C4-2B (cell line): ENCODE data around the gene PRR12.

Source experiments
- ZFX ChIP-seq: fragments of 450-650 bp; IDR thresholded peaks from 2 replicates; pipeline ENCODE4 v1.6.1; 2017
- TF ChIP-seq, protein P1 (sequence below): fragments of 450-650 bp; conservative IDR thresholded peaks from 2 replicates; pipeline ENCODE4 v1.5.1; 2017; ENCODE audit warnings: mild to moderate bottlenecking

DNA sequence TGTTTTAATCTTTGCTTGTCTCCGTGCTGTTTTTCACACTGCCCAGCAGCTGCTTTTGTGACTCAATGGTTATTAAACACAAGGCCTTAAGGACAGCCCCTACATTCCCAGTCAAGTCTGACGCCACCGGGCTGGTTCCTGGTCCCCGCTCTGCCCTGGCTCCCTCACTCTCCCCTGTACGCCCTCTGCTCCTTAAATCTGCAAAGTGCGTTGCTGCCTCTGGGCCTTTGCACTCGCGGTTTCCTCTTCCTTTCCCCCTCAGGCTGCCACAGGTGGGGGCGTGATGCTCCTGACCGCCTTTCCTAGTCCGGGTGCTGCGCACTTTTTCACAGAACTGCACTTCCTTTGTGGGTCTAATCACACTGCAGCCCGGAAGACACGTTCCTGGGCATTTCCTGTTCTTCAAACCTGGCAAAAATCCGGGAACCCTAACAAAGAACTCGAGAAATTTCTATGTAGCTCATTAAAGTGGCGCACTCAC is 36.2 kb upstream of the PRR12 start:
- TF ChIP-seq, protein P1, sequence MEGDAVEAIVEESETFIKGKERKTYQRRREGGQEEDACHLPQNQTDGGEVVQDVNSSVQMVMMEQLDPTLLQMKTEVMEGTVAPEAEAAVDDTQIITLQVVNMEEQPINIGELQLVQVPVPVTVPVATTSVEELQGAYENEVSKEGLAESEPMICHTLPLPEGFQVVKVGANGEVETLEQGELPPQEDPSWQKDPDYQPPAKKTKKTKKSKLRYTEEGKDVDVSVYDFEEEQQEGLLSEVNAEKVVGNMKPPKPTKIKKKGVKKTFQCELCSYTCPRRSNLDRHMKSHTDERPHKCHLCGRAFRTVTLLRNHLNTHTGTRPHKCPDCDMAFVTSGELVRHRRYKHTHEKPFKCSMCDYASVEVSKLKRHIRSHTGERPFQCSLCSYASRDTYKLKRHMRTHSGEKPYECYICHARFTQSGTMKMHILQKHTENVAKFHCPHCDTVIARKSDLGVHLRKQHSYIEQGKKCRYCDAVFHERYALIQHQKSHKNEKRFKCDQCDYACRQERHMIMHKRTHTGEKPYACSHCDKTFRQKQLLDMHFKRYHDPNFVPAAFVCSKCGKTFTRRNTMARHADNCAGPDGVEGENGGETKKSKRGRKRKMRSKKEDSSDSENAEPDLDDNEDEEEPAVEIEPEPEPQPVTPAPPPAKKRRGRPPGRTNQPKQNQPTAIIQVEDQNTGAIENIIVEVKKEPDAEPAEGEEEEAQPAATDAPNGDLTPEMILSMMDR: no peak
- TF ChIP-seq ZFX: no peak
